Renal cortex interstitium (tissue), 11 donors: ENCODE measurements around the gene RNF183. TPM values are rescaled to one million over a fixed set of nuclear protein-coding genes. Genes with fewer than 3 reads are reported as not detected.
A peak's percentile ranks its signal among the peaks of the same experiment; 100 is the strongest.
"Not testable (repeated sequence)": the region's sequence is repeated elsewhere in the genome, so short reads cannot be mapped to it uniquely, and the experiment has no call there.

Experiments used
- DNase-seq, 11 donors: peaks; one replicate each; pipeline ENCODE4 v3.0.0-alpha.2; 2013; ENCODE audit warnings: low read depth in 9 of 11, low spot score in 4 of 11; ENCODE audit errors: extremely low read depth in 1 of 11
- polyA plus RNA-seq, 3 donors: library from polyadenylated mRNA; unstranded; fragments of 120-200 nt; gene quantifications; one replicate each; pipeline ENCODE4 v1.2.1, GENCODE V29; 2013; ENCODE audit not compliant: insufficient read length in 3 of 3

The RNF183 gene
- polyA plus RNA-seq, 3 donors, result 4.6 to 10.7 (median 6.0) TPM

GRCh38 chr9:113326230-113326629 lies 23.1 kb upstream of the RNF183 start:
- DNase-seq, result no peak

- DNase-seq, result no peak
These were observed 19.5 kb upstream of the RNF183 start for GRCh38 chr9:113322671-113323070.

GRCh38 chr9:113320051-113320450 lies 16.9 kb upstream of the RNF183 start:
- no peak for DNase-seq

GRCh38 chr9:113319054-113319453 lies 15.9 kb upstream of the RNF183 start:
- DNase-seq, result no peak

- DNase-seq, result no peak
These were observed 14.6 kb upstream of the RNF183 start for GRCh38 chr9:113317777-113318176.

GRCh38 chr9:113316030-113316429 lies 12.9 kb upstream of the RNF183 start:
- no peak for DNase-seq

GRCh38 chr9:113315231-113315630 lies 12.1 kb upstream of the RNF183 start:
- no peak for DNase-seq

GRCh38 chr9:113313261-113313660 lies 10.1 kb upstream of the RNF183 start:
- no peak for DNase-seq

GRCh38 chr9:113311961-113312360 lies 8.8 kb upstream of the RNF183 start:
- no peak for DNase-seq

- DNase-seq, result no peak
These were observed 7.4 kb upstream of the RNF183 start for GRCh38 chr9:113310538-113310937.

GRCh38 chr9:113309204-113309813 lies 6.1 kb upstream of the RNF183 start:
- no peak for DNase-seq

GRCh38 chr9:113307396-113307975 lies 4.3 kb upstream of the RNF183 start:
- no peak for DNase-seq

GRCh38 chr9:113306566-113306965 lies 3.4 kb upstream of the RNF183 start:
- no peak for DNase-seq

GRCh38 chr9:113301548-113301947 lies 1.6 kb downstream of the RNF183 start:
- DNase-seq, result no peak

- DNase-seq, result peak in 2 of 11 donors; percentile 32 to 57
These were observed 3.3 kb downstream of the RNF183 start for GRCh38 chr9:113299800-113300292.

- DNase-seq, result no peak
These were observed 4.0 kb downstream of the RNF183 start for GRCh38 chr9:113298924-113299770.

GRCh38 chr9:113298311-113298710 lies 4.9 kb downstream of the RNF183 start:
- no peak for DNase-seq

GRCh38 chr9:113296796-113297558 lies 6.2 kb downstream of the RNF183 start:
- no peak for DNase-seq

- not testable (repeated sequence) for DNase-seq
These were observed 6.9 kb downstream of the RNF183 start for GRCh38 chr9:113296247-113296646.
